K562 (cell line): ENCODE results near the gene SLC23A2. TPM values are rescaled to one million over a fixed set of nuclear protein-coding genes. Genes with fewer than 3 reads are reported as not detected.

Experiments
- ATAC-seq: fragments of 200-7000 bp; cut with Tn5 transposase; 3 replicates; pipeline ENCODE4 v1.9.1; 2020; ENCODE audit warnings: moderate library complexity
- BruUV-seq: library from RNA; stranded (reverse); fragments of 400-500 nt; replicated peaks from 2 replicates; lab custom pipeline; 2021; lab: Mats Ljungman, UMichigan
- CTCF ChIA-PET: fragments of 300-600 bp; formaldehyde crosslinking; extraction: SDS; loops from one replicate; lab custom pipeline; 2021; ENCODE audit warnings: low intra/inter-chr PET ratio; lab: Yijun Ruan, JAX
- POLR2A ChIA-PET: fragments of 300-600, 350-650 bp; sonication (Branson Sonifier 250); formaldehyde crosslinking; extraction: SDS; loops from one replicate; lab custom pipeline; 2021; ENCODE audit warnings: antibody characterized with exemption, inconsistent platforms; lab: Yijun Ruan, JAX
- DNase-seq, 4 experiments: peaks; one replicate each; pipeline versions ENCODE4 v3.0.0 to v3.0.0-alpha.2; 2011 to 2018; ENCODE audit warnings: low spot score in 3 of 4, mixed read lengths in 3 of 4; ENCODE audit errors: extremely low read depth in 1 of 4
- FAIRE-seq: peaks from 2 replicates; lab custom pipeline; 2011; peaks lifted over from hg19 to GRCh38; lab: Jason Lieb, UNC
- H2AFZ ChIP-seq: 2 replicates; pipeline ENCODE4 v1.6.0; 2011; ENCODE audit warnings: low read depth, low read length, control low read depth, inconsistent platforms
- H3K27ac ChIP-seq: fragments of 200-600 bp; 3 replicates; pipeline ENCODE4 v1.8.0; 2011; ENCODE audit warnings: low read depth, mild to moderate bottlenecking, control low read depth, inconsistent platforms, low read length, moderate library complexity, mixed read lengths; ENCODE audit errors: extremely low read depth
- H3K27me3 ChIP-seq, 2 experiments: fragments of 300-600 bp in 1 of 2; 2 replicates in 1 of 2; 3 replicates in 1 of 2; pipeline versions ENCODE4 v1.6.0 to v1.8.0; 2011; ENCODE audit warnings: inconsistent platforms in 2 of 2, low read length in 2 of 2, mild to moderate bottlenecking in 1 of 2, mixed read lengths in 1 of 2, moderate library complexity in 1 of 2; ENCODE audit not compliant: control insufficient read depth in 2 of 2, insufficient read depth in 2 of 2
- H3K36me3 ChIP-seq: fragments of 300-600 bp; 3 replicates; pipeline ENCODE4 v1.8.0; 2011; ENCODE audit warnings: mild to moderate bottlenecking, low read length, inconsistent platforms; ENCODE audit not compliant: control insufficient read depth, insufficient read depth
- H3K4me1 ChIP-seq, 2 experiments: fragments of 200-600 bp in 1 of 2; replicated peaks in 1 of 2; 2 replicates in 1 of 2; 3 replicates in 1 of 2; pipeline versions ENCODE4 v1.5.1 to v1.8.0; 2011; ENCODE audit warnings: inconsistent platforms in 2 of 2, low read length in 2 of 2, mild to moderate bottlenecking in 1 of 2, mixed read lengths in 1 of 2, moderate library complexity in 1 of 2; ENCODE audit not compliant: control insufficient read depth in 2 of 2, insufficient read depth in 2 of 2
- H3K4me2 ChIP-seq: 2 replicates; pipeline ENCODE4 v1.6.1; 2011; ENCODE audit warnings: low read length, control low read depth, inconsistent platforms, mixed read lengths; ENCODE audit not compliant: insufficient read depth
- H3K4me3 ChIP-seq: fragments of 200-600 bp; sonication (generic), shearing (Covaris generic); 2 replicates; pipeline ENCODE4 v1.5.1; 2016; ENCODE audit warnings: control low read depth, inconsistent platforms
- H3K79me2 ChIP-seq: fragments of 200-600 bp; 3 replicates; pipeline ENCODE4 v1.8.0; 2011; ENCODE audit warnings: low read length, inconsistent platforms; ENCODE audit not compliant: control insufficient read depth, insufficient read depth
- H3K9ac ChIP-seq, 2 experiments: 2 replicates each; pipeline versions ENCODE4 v1.6.0 to v1.6.1; 2011; ENCODE audit warnings: low read depth in 2 of 2, low read length in 2 of 2, control low read depth in 1 of 2, inconsistent platforms in 1 of 2, mild to moderate bottlenecking in 1 of 2, mixed read lengths in 1 of 2; ENCODE audit not compliant: insufficient read depth in 1 of 2
- H3K9me1 ChIP-seq: one replicate; pipeline ENCODE4 v1.6.0; 2011; ENCODE audit warnings: inconsistent platforms, mild to moderate bottlenecking, low read length, moderate library complexity; ENCODE audit not compliant: control insufficient read depth, insufficient read depth
- H3K9me3 ChIP-seq: replicated peaks from 2 replicates; pipeline ENCODE4 v1.5.1; 2011; ENCODE audit warnings: low read depth, low read length, inconsistent platforms; ENCODE audit not compliant: control insufficient read depth, insufficient read depth
- H4K20me1 ChIP-seq: replicated peaks from 2 replicates; pipeline ENCODE4 v1.6.1; 2011; ENCODE audit warnings: low read length, inconsistent platforms, mixed read lengths; ENCODE audit not compliant: control insufficient read depth, insufficient read depth
- CEBPZ ChIP-seq: fragments of 150-350 bp; IDR thresholded peaks from 2 replicates; pipeline ENCODE4 v1.6.1; 2014; ENCODE audit warnings: low read depth, mild to moderate bottlenecking, low read length, borderline replicate concordance
- ELK3 ChIP-seq: fragments of 450-650 bp; formaldehyde crosslinking; IDR thresholded peaks from 2 replicates; pipeline ENCODE4 v1.4.0; 2020; ENCODE audit warnings: mild to moderate bottlenecking
- HINFP ChIP-seq: fragments of 450-650 bp; conservative IDR thresholded peaks from 2 replicates; pipeline ENCODE4 v1.6.1; 2016; ENCODE audit warnings: missing genetic modification characterization, low read depth, mild to moderate bottlenecking, control low read depth, missing compliant biosample characterization
- NCOR1 ChIP-seq: fragments of 450-650 bp; IDR thresholded peaks from 2 replicates; pipeline ENCODE4 v1.6.1; 2016; ENCODE audit warnings: mild to moderate bottlenecking, moderate library complexity
- PHF8 ChIP-seq: fragments of 200-600 bp; sonication (generic); IDR thresholded peaks from 2 replicates; pipeline ENCODE4 v1.6.1; 2012; ENCODE audit warnings: mixed run types, mild to moderate bottlenecking, inconsistent platforms, low read length, moderate library complexity, borderline replicate concordance
- PURB ChIP-seq: sonication (generic); formaldehyde crosslinking; IDR thresholded peaks from 2 replicates; pipeline ENCODE4 v1.9.0; 2021; ENCODE audit warnings: low read depth, mild to moderate bottlenecking, missing genetic modification reagents
- WGBS: fragments of 100-300 bp; shearing (Covaris generic); methylation state at CpG from one replicate; pipeline ENCODE4 v1.1.6; 2016; ENCODE audit warnings: low coverage, mixed read lengths; ENCODE audit not compliant: insufficient coverage; ENCODE audit errors: missing lambda C conversion rate; 5-methylcytosine and 5-hydroxymethylcytosine counted together
- in situ Hi-C: fragments of 300-500 bp; cut with MboI; formaldehyde crosslinking; loops from 4 replicates; pipeline ENCODE4 v1.15.0; 2018; ENCODE audit warnings: inconsistent platforms, mixed read lengths
- intact Hi-C: fragments of 100-400 bp; cut with micrococcal nuclease; formaldehyde crosslinking; loops from 2 replicates; pipeline ENCODE4 v1.14.2; 2022
- polyA plus RNA-seq, 8 experiments: library from polyadenylated mRNA; depleted of rRNA in 4 of 8; stranded (reverse) in 5 of 8; unstranded in 3 of 8; fragments of >200 nt; fragmentation: Nextera tagmentation in 2 of 8; fragmentation: Illumina TruSeq in 1 of 8; extraction: Ambion mirVana in 2 of 8; extraction: Trizol in 1 of 8; gene quantifications; 2 replicates each; pipeline versions ENCODE4 v1.2.1 to v1.2.3, GENCODE V29; 2011 to 2014; ENCODE audit warnings: inconsistent platforms in 1 of 8, missing spikeins in 1 of 8
- total RNA-seq, 7 experiments: library from RNA; depleted of rRNA in 6 of 7; stranded (reverse); fragments of >200 nt in 6 of 7; fragmentation: Illumina TruSeq in 2 of 7; extraction: Trizol in 2 of 7; gene quantifications; 2 replicates each; pipeline versions ENCODE4 v1.2.1 to v1.2.3, GENCODE V29; 2011 to 2021; ENCODE audit warnings: low replicate concordance in 1 of 7

The SLC23A2 gene
- total and polyA plus RNA-seq, 9 of the 15 experiments (the other 6 are each of a cell fraction or from before 2014, with no cell fraction given) = 0.39 to 6.7 (median 3.2) TPM

- 0 out of 2 replicates have a peak, but pooled peaks cover 7% of the 10 kb centered on the region for H4K20me1 ChIP-seq
- BruUV-seq = no TSS peak
- no peaks in the 10 kb centered on the region for H3K27me3 ChIP-seq
- TF ChIP-seq CEBPZ (no peak), HINFP (tag) (no peak), PHF8 (no peak), PURB (CRISPR knock-in tag) (no peak), NCOR1 (no peak), ELK3 (CRISPR knock-in tag) (no peak)
- H3K36me3 ChIP-seq = 0 out of 3 replicates have a peak, but pooled peaks cover 2% of the 10 kb centered on the region
- 73% methylated on average over 8 of the region's 8 CpGs for WGBS
- H3K9ac ChIP-seq = no peak overlapping the region
- FAIRE-seq = no peak
- H3K4me1 ChIP-seq = no peaks in the 10 kb centered on the region
- no peak overlapping the region for H3K4me2 ChIP-seq
- CTCF ChIA-PET = no interaction called here
- no peak for ATAC-seq
- intact Hi-C loops (no loop called here), in situ Hi-C loops (no loop called here)
- no peaks in the 10 kb centered on the region for H3K79me2 ChIP-seq
- H3K9me3 ChIP-seq = no peaks in the 10 kb centered on the region
- H3K4me3 ChIP-seq = no peak overlapping the region
- no peak overlapping the region for H2AFZ ChIP-seq
- POLR2A ChIA-PET = interaction anchor here (1.6 kb wide), 1 partner anchor 12 kb away, joined by 3 read pairs; no protein-coding TSS in a partner anchor
- DNase-seq = no peak
- no peak overlapping the region for H3K27ac ChIP-seq
- H3K9me1 ChIP-seq = no peaks in the 10 kb centered on the region
Observed at GRCh38 chr20:4885877-4886276, 115.4 kb downstream of the SLC23A2 start.
